BE2C (cell line): ENCODE results near the gene LENG1.

Source experiments
- DNase-seq: peaks from one replicate; pipeline ENCODE4 v3.0.0-alpha.2; 2020
- H3K27me3 ChIP-seq: fragments of 250-450 bp; sonication (Bioruptor Pico); 2 replicates; pipeline ENCODE4 v1.5.1; 2020; ENCODE audit warnings: mild to moderate bottlenecking
- H3K36me3 ChIP-seq: fragments of 250-450 bp; sonication (Bioruptor Pico); 2 replicates; pipeline ENCODE4 v1.5.1; 2020; ENCODE audit warnings: mild to moderate bottlenecking
- H3K4me1 ChIP-seq: fragments of 250-450 bp; sonication (Bioruptor Pico); 2 replicates; pipeline ENCODE4 v1.5.1; 2020
- H3K4me3 ChIP-seq: 2 replicates; pipeline ENCODE4 v1.5.1; 2011; ENCODE audit warnings: low read depth, low read length
- H3K9me3 ChIP-seq: fragments of 250-450 bp; sonication (Bioruptor Pico); 2 replicates; pipeline ENCODE4 v1.5.1; 2020
- CTCF ChIP-seq: IDR thresholded peaks from 2 replicates; pipeline ENCODE4 v1.5.1; 2012; ENCODE audit warnings: mild to moderate bottlenecking, low read depth, low read length

Gene LENG1

DNA sequence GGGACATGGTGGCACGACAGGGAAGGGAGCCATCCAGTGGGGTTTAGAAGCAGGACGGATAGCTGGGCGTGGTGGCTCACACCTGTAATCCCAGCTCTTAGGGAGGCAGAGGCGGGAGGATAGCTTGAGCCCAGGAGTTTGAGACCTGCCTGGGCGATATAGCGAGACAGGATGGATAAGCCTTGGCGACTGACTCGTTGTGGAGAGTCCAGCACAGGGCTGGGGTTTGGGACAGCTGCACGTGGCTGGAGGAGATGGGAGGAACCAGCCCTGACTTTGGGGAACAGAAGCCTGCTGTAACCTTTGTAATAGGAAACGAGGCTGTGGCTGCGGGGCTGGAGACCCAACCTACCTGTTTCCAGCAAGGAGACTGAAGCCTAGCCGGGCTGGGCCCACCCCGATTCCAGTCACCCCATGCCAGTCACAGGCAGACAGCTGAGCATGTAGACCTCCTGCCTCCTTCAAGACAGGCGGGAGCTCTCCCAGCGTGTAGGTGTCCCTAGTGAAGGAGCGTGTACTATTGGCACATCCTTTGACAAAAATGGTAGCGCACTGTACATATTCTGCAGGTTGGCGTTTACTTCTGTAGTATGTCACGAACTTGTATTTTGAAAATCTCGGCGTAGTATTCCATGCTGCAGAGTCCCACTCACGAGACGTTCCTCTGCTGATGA lies 8.0 kb downstream of the LENG1 start:
- peaks cover 93% of the 10 kb centered on the region for H3K36me3 ChIP-seq
- TF ChIP-seq CTCF, result no peak

DNA sequence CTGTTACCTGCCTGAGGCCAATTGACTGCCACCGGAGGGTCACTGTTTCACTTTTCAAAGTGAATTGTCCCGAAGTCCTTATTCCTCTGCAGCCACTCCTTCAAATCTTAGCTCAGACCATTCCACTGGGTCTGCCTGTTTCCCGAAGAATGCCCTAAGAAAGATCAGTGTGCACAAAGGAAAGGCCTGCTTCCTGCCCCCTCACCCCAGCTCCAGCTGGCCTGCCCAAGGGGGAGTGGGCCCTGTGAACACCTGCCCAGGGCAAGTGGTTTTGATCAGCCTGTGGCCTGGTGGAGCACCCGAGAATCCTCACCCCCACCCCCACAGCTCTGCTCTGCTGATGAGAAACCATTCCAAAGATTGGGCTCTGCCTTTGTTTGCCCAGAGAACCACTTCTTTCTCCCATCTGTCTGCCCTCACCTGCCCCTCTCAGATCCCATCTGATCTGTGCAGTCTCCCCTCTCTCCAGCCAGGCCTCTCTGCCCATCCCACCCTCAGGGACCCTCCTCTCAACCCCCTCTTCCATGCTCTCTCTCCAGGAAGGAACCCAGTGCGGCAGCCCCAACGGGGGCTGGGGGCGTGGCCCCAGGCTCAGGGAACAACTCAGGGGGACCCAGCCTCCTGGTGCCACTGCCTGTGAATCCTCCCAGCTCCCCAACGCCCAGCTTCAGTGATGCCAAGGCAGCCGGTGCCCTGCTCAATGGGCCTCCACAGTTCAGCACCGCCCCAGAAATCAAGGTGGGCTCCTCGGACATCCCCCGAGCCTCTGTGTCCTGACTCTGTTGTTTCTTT lies 10.3 kb downstream of the LENG1 start:
- no peak for DNase-seq
- no peak for TF ChIP-seq CTCF
- no peak overlapping the region for H3K4me3 ChIP-seq
- H3K9me3 ChIP-seq, result no peaks in the 10 kb centered on the region
- peaks cover 93% of the 10 kb centered on the region for H3K36me3 ChIP-seq
- no peaks in the 10 kb centered on the region for H3K27me3 ChIP-seq
- no peaks in the 10 kb centered on the region for H3K4me1 ChIP-seq

More for the DNA sequence above, 8.0 kb downstream of the LENG1 start:
- no peaks in the 10 kb centered on the region for H3K4me1 ChIP-seq
- H3K9me3 ChIP-seq, result no peaks in the 10 kb centered on the region
- H3K4me3 ChIP-seq, result no peak overlapping the region
- H3K27me3 ChIP-seq, result no peaks in the 10 kb centered on the region
- DNase-seq, result no peak

DNA sequence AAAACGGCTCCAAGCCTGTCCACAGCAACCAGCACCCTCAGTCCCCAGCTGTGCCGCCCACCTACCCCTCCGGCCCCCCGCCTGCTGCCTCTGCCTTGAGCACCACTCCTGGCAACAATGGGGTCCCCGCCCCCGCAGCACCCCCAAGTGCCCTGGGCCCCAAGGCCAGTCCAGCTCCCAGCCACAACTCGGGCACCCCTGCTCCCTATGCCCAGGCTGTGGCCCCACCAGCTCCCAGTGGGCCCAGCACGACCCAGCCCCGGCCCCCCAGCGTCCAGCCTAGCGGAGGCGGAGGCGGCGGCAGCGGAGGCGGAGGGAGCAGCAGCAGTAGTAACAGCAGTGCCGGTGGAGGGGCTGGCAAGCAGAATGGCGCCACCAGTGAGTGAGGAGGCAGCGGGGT lies 11.4 kb downstream of the LENG1 start:
- no peak for TF ChIP-seq CTCF

DNA sequence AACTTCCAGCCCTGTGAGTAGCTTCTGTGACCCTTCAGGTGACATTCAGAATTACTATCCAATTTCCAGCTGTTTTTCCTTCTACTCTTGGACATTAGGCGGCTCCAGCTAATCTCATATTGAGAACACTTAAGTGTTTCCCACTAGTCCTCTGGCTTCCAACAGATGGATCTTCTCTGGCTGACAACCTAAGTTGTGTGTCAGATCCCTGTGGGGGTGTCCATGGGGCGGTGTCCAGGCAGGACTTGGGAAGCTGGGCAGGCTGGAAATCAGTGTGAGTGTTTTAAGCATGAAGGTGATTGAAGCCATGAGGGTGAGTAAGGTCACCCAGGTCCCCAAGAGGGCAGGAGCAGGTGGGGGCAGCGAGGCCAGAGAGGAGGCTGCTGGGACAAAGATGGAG lies 11.8 kb downstream of the LENG1 start:
- no peak for DNase-seq
- no peaks in the 10 kb centered on the region for H3K4me1 ChIP-seq
- no peak for TF ChIP-seq CTCF

More for the DNA sequence above, 11.4 kb downstream of the LENG1 start:
- Histone ChIP-seq H3K27me3 (no peaks in the 10 kb centered on the region), H3K4me1 (no peaks in the 10 kb centered on the region), H3K9me3 (no peaks in the 10 kb centered on the region), H3K36me3 (peaks cover 95% of the 10 kb centered on the region), H3K4me3 (no peak overlapping the region)
- DNase-seq, result no peak

DNA sequence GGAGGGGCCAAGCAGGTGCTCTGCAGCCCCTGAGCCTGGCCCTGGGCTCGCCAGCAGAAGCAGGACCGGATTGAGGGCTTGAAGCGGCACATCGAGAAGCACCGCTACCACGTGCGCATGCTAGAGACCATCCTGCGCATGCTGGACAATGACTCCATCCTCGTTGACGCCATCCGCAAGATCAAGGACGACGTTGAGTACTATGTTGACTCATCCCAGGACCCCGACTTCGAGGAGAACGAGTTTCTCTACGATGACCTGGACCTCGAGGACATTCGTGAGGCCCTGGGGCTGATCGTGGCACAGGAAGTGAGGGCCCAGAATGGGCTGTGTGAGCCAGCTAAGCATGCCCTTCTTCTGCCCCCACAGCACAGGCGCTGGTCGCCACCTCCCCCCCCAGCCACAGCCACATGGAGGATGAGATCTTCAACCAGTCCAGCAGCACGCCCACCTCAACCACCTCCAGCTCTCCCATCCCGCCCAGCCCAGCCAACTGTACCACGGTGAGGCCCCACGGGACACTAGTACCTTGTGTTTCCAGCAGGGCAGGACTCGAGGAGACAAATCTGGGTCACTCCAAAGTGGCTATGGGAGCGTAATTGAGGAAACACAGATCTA lies 13.9 kb downstream of the LENG1 start:
- Histone ChIP-seq H3K4me3 (no peak overlapping the region), H3K4me1 (no peaks in the 10 kb centered on the region), H3K27me3 (no peaks in the 10 kb centered on the region), H3K9me3 (no peaks in the 10 kb centered on the region), H3K36me3 (peaks cover 93% of the 10 kb centered on the region)
- TF ChIP-seq CTCF, result no peak
- no peak for DNase-seq

More for the DNA sequence above, 11.8 kb downstream of the LENG1 start:
- Histone ChIP-seq H3K4me3 (no peak overlapping the region), H3K27me3 (no peaks in the 10 kb centered on the region), H3K36me3 (peaks cover 95% of the 10 kb centered on the region), H3K9me3 (no peaks in the 10 kb centered on the region)
